Prostate gland (tissue), 2 donors: ENCODE measurements around the gene STK17B. TPM values are rescaled to one million over a fixed set of nuclear protein-coding genes. Genes with fewer than 3 reads are reported as not detected.
"Not testable (repeated sequence)": the region's sequence is repeated elsewhere in the genome, so short reads cannot be mapped to it uniquely, and the experiment has no call there.

Source experiments
- DNase-seq: peaks from one replicate; pipeline ENCODE4 v3.0.0-alpha.2; 2019; ENCODE audit warnings: low spot score
- H3K27ac ChIP-seq, 2 donors: fragments of 200-600 bp; sonication (generic); 2 replicates each; pipeline ENCODE4 v1.5.1; 2017 to 2019
- H3K27me3 ChIP-seq: fragments of 200-600 bp; sonication (generic); replicated peaks from 2 replicates; pipeline ENCODE4 v1.5.1; 2019; ENCODE audit not compliant: insufficient read depth
- H3K36me3 ChIP-seq, 2 donors: fragments of 200-600 bp; sonication (generic); 1 replicate in 1 of 2; 2 replicates in 1 of 2; pipeline versions ENCODE4 v1.5.1 to v1.8.1; 2017 to 2019
- H3K4me1 ChIP-seq: fragments of 200-600 bp; sonication (generic); replicated peaks from 2 replicates; pipeline ENCODE4 v1.5.1; 2019
- H3K4me3 ChIP-seq, 2 donors: fragments of 200-600 bp; sonication (generic); 2 replicates each; pipeline ENCODE4 v1.5.1; 2017 to 2019
- H3K9me3 ChIP-seq: fragments of 200-600 bp; sonication (generic); 2 replicates; pipeline ENCODE4 v1.5.1; 2017
- POLR2A ChIP-seq: fragments of 450-650 bp; IDR thresholded peaks from one replicate; pipeline ENCODE4 v1.6.1; 2016; ENCODE audit warnings: antibody characterized with exemption, mild to moderate bottlenecking
- POLR2AphosphoS5 ChIP-seq: sonication (generic); formaldehyde crosslinking; IDR thresholded peaks from one replicate; pipeline ENCODE4 v1.6.1; 2017; ENCODE audit warnings: antibody characterized with exemption
- WGBS: methylation state at CpG from one replicate; pipeline ENCODE4 v1.1.5; 2018; 5-methylcytosine and 5-hydroxymethylcytosine counted together
- intact Hi-C: fragments of 100-400 bp; cut with DNase I; formaldehyde crosslinking; loops from one replicate; pipeline ENCODE4 v1.14.2; 2022
- total RNA-seq, 2 donors: library from RNA; depleted of rRNA; stranded (reverse); fragments of >200 nt; gene quantifications; one replicate each; pipeline ENCODE4 v1.1.0, GENCODE V29; 2016
- TF ChIP-seq, protein P1 (sequence below), 4 experiments: fragments of 200-600 bp in 2 of 4; fragments of 450-650 bp in 2 of 4; sonication (generic) in 2 of 4; IDR thresholded peaks; 1 replicate in 3 of 4; 2 replicates in 1 of 4; pipeline ENCODE4 v1.5.1; 2016 to 2019; ENCODE audit warnings: antibody characterized with exemption in 4 of 4, mild to moderate bottlenecking in 2 of 4, moderate library complexity in 2 of 4

The STK17B gene
- total RNA-seq, 2 donors from 2014 or later: 24.6 to 25.0 TPM

DNA sequence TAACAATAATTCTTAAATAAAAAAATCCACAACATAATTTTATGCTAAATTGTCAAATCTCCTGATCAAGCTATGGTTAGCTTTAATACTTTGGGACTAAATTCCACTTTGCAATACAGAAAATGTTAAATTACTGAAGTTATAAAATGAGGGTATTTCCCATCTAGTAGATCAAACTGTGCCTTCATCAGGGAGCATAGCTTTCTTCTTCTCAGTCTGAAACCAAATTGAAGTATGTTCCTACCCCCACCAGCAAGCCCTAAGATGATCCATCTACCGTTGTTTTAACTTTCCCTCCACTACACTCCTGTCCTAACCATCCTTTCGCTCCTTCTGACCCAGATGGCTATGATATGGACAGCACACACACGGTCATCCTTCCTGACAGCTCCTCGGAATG lies 24.4 kb upstream of the STK17B start:
- H3K36me3 ChIP-seq: no peaks in the 10 kb centered on the region
- TF ChIP-seq, protein P1, sequence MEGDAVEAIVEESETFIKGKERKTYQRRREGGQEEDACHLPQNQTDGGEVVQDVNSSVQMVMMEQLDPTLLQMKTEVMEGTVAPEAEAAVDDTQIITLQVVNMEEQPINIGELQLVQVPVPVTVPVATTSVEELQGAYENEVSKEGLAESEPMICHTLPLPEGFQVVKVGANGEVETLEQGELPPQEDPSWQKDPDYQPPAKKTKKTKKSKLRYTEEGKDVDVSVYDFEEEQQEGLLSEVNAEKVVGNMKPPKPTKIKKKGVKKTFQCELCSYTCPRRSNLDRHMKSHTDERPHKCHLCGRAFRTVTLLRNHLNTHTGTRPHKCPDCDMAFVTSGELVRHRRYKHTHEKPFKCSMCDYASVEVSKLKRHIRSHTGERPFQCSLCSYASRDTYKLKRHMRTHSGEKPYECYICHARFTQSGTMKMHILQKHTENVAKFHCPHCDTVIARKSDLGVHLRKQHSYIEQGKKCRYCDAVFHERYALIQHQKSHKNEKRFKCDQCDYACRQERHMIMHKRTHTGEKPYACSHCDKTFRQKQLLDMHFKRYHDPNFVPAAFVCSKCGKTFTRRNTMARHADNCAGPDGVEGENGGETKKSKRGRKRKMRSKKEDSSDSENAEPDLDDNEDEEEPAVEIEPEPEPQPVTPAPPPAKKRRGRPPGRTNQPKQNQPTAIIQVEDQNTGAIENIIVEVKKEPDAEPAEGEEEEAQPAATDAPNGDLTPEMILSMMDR (IDR thresholded peaks at IDR 0.05): no peak
- TF ChIP-seq POLR2A (no peak), POLR2AphosphoS5 (no peak)
- no peaks in the 10 kb centered on the region for H3K27me3 ChIP-seq
- H3K27ac ChIP-seq: no peak overlapping the region
- H3K4me3 ChIP-seq: no peak overlapping the region
- intact Hi-C loops: no loop called here
- no peak for DNase-seq
- no peaks in the 10 kb centered on the region for H3K4me1 ChIP-seq
- 85% methylated on average over 4 of the region's 4 CpGs for WGBS
- H3K9me3 ChIP-seq: no peaks in the 10 kb centered on the region

DNA sequence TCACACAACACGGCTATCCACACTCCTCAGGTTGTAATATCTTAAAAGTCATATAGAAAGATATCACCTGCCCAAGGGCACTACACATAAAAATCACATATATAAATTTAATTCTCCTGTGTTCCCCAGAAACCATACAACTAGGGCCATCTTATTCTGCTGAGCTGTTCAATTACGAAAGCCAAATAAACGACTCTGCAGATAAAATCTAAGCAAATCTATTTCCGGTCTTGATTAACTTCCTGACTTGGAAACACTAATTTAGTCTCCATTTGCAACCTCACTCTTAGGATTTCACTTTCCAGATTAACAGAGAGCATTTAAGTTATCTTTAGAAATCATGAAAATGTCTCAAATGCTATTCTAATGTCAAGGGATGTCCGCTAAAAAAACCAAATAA lies 23.9 kb upstream of the STK17B start:
- no peaks in the 10 kb centered on the region for H3K36me3 ChIP-seq
- WGBS: 60% methylated on average over 5 of the region's 5 CpGs
- TF ChIP-seq POLR2A: no peak
- no peak for TF ChIP-seq POLR2AphosphoS5
- TF ChIP-seq, protein P1 (IDR thresholded peaks at IDR 0.05): no peak
- no peak overlapping the region for H3K4me3 ChIP-seq
- intact Hi-C loops: no loop called here
- H3K27me3 ChIP-seq: no peaks in the 10 kb centered on the region
- no peaks in the 10 kb centered on the region for H3K4me1 ChIP-seq
- DNase-seq: no peak
- H3K9me3 ChIP-seq: no peaks in the 10 kb centered on the region
- H3K27ac ChIP-seq: no peak overlapping the region

DNA sequence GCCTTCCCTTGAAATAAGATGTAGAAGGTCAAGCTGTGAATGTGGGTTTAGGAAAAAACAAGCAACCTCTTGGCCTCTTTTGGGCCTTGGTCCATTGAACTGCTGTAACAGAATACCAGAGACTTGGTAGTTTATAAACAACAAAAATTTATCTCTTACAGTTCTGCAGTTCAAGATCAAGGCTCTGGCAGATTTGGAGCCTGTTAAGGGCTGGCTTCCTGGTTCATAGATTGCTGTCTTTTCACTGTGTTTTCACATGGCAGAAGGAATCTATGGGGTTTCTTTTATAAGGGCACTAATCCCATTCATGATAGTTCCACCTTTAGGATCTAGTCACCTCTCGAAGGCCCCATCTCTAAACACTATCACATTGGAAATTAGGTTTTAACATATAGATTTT lies 20.2 kb upstream of the STK17B start:
- TF ChIP-seq POLR2A (no peak), POLR2AphosphoS5 (no peak)
- TF ChIP-seq, protein P1 (IDR thresholded peaks at IDR 0.05): no peak
- no peak for DNase-seq
- Histone ChIP-seq H3K4me3 (no peak overlapping the region), H3K27ac (no peak overlapping the region), H3K27me3 (no peaks in the 10 kb centered on the region), H3K9me3 (no peaks in the 10 kb centered on the region), H3K36me3 (no peaks in the 10 kb centered on the region), H3K4me1 (no peaks in the 10 kb centered on the region)
- 83% methylated on average over 1 of the region's 1 CpG for WGBS
- intact Hi-C loops: no loop called here

DNA sequence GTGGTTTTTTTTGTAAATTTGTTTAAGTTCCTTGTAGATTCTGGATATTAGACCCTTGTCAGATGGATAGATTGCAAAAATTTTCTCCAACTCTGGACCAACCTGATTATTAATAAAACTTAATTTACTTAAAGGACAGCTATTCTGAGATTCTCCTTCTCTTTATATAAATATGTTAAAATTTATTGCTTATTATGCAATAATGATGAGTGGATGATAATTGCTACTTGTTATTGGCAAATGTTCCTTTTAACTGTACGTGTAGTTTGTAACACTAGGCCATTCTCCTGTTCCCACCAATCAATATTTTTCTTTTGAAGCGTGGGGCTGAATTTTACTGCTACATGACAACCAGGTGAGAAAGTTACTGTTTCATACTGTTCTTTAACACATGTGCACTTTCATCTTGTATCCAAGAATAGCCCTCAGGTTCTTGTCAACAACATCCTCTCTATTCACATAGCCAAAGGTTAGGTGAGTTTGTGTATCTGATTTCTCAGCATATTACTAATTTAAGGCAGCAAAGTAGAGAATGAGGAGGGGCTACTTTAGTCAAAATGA lies 16.6 kb upstream of the STK17B start:
- no peak overlapping the region for H3K27ac ChIP-seq
- intact Hi-C loops: no loop called here
- H3K4me1 ChIP-seq: no peaks in the 10 kb centered on the region
- no peak for DNase-seq
- no peaks in the 10 kb centered on the region for H3K9me3 ChIP-seq
- TF ChIP-seq POLR2A (no peak), POLR2AphosphoS5 (no peak)
- TF ChIP-seq, protein P1 (IDR thresholded peaks at IDR 0.05): no peak
- H3K36me3 ChIP-seq: no peaks in the 10 kb centered on the region
- H3K27me3 ChIP-seq: no peaks in the 10 kb centered on the region
- 83% methylated on average over 2 of the region's 2 CpGs for WGBS
- no peak overlapping the region for H3K4me3 ChIP-seq

DNA sequence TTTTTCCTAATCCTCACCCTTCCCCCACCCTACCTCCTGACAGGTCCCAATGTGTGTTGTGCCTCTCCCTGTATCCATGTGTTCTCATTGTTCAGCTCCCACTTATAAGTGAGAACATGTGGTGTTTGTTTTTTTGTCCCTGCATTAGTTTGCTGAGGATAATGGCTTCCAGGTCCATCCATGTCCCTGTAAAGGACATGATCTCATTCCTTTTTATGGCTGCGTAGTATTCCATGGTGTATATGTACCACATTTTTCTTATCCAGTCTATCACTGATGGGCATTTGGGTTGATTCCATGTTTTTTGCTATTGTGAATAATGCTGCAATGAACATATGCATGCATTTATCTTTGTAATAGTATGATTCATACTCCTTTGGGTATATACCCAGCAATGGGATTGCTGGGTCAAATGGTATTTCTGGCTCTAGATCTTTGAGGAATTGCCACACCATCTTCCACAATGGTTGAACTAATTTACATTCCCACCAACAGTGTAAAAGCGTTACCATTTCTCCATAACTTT lies 15.9 kb upstream of the STK17B start:
- H3K4me3 ChIP-seq, H3K27ac ChIP-seq, H3K4me1 ChIP-seq, H3K36me3 ChIP-seq, intact Hi-C loops, H3K9me3 ChIP-seq, H3K27me3 ChIP-seq, DNase-seq: not testable (repeated sequence)
- WGBS: 97% methylated on average over 2 of the region's 2 CpGs
